Occipital lobe (tissue), 2 donors: Measurements from ENCODE around the gene AFTPH. TPM values are rescaled to one million over a fixed set of nuclear protein-coding genes. Genes with fewer than 3 reads are reported as not detected.
"Not testable (repeated sequence)": the region's sequence is repeated elsewhere in the genome, so short reads cannot be mapped to it uniquely, and the experiment has no call there.

Source experiments
- DNase-seq: peaks from one replicate; lab custom pipeline; 2025; lab: John Stamatoyannopoulos, UW
- total RNA-seq: library from RNA; depleted of rRNA; stranded (reverse); fragments of >200 nt; gene quantifications from one replicate; pipeline ENCODE4 v1.2.3, GENCODE V29; 2014

The AFTPH gene
- total RNA-seq, 1 donor from 2014 or later, result 99.5 TPM

GRCh38 chr2:64493788-64494187 is 30.3 kb upstream of the AFTPH start:
- DNase-seq, result no peak

DNA sequence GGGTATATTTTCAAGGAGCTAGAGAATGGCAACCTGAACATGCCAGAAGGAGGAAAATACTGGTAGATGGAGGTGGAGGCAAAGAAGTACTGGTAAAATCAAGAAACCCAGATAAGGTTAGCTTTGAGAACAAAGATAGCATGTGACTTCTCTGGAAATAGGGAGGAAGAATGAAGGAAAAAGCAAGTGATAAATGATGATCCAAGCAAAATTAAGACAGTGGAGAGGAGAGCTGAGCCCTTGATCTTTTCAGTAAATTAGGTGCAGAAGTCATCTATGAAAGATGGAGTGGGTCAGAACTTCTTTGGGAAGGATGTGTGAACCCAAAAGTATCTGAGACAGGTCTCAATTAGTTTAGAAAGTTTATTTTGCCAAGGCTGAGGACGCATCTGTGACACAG is 25.7 kb upstream of the AFTPH start:
- no peak for DNase-seq

DNA sequence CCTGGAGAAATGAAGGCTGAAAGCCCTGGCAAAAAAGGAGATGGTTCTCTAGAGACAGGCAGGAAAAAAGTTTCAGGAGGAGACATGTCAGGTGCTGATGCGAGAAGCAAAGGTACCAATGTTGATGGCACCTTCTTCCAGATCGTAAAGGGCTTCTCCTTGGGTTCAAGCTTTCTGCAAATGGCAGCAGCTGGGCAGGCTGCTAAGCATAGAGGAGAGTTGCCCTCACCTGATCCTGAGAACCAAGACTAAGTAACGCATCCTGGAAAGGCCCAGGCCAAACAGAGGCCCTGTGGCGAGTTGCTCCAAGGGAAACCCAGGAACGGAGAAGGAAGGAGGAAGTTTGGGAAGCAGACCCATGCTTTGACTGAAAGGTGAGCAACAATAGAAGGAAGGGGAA is 23.6 kb upstream of the AFTPH start:
- DNase-seq, result no peak

DNA sequence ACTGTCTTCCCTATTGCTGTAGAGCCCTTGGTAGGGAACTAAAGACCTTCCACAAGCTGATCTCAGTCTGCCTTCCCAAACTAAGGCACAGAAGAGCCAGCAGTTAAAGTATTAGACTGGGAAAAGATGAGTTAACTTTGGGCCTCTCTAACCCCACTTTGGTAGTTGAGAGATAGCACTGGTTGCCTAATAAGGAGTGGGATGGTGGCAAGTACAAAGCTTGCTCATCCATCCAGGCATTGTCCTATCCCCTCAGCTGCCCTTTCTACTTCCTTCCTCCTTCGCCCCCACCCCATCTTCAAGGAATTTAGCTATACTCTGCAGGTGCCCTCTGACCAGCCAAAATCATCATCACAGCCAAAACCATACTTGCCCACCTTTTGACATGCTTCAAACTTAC is 22.2 kb upstream of the AFTPH start:
- DNase-seq, result no peak

- no peak for DNase-seq
Observed at GRCh38 chr2:64502860-64503259, 21.3 kb upstream of the AFTPH start.

- DNase-seq, result no peak
Observed at GRCh38 chr2:64504774-64505720, 19.1 kb upstream of the AFTPH start.

DNA sequence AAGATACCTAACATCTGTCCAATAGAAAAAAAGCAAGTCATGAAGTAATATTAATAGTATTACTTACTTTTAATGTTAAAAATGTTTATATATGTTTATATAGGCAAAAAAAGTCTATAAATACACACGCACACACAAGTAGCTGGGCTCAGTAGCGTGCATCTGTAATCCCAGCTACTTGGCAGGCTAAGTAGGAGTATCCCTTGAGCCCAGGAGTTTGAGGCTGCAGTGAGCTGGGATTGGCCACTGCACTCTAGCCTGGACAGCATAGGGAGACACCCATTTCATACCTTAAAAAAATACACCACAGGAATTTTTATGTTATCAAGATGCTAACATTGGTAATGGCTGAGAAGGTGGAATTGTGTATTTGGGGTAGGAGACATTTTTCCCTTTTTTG is 17.4 kb upstream of the AFTPH start:
- DNase-seq, result no peak

GRCh38 chr2:64514008-64514407 is 10.1 kb upstream of the AFTPH start:
- DNase-seq, result no peak

DNA sequence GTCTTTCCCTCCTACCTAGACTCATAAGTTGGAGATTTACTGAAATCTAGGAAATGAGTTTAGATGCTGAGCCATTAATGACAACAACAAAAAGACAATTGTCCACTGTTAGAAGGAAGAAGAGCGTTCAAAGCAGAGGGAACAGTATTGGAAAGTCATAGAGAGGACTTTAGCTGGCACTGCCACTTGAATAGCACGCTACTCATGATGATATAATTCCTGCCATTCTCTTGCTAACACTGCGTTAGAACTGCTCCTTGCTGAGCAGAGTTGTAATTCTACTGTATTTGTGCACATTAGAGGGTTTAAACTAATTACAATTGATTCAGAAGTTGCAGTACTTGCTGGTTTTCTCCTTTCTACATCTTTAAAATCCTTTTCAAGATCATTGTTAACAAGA is 9.0 kb upstream of the AFTPH start:
- no peak for DNase-seq

GRCh38 chr2:64516651-64517510 is 7.2 kb upstream of the AFTPH start:
- DNase-seq, result no peak

DNA sequence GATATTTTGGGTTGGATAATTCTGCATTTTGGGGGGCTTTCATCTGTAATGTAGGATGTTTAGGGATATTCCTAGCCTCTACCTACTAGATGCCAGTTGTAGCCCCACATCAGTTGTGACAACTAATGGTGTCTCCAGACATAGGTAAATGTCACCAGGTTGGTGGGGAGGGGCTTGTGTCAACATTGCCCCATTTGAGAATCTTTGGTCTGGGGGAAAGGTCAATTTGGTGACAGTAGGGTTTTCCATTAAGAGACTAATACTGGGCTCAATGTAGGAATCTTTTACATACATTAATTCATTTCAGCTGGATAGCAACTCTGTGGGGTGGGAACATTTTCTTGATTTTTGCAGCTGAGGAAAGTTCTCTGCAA is 6.6 kb upstream of the AFTPH start:
- DNase-seq, result no peak

GRCh38 chr2:64522843-64523428 is 1.2 kb upstream of the AFTPH start:
- DNase-seq, result peak; percentile 27

DNA sequence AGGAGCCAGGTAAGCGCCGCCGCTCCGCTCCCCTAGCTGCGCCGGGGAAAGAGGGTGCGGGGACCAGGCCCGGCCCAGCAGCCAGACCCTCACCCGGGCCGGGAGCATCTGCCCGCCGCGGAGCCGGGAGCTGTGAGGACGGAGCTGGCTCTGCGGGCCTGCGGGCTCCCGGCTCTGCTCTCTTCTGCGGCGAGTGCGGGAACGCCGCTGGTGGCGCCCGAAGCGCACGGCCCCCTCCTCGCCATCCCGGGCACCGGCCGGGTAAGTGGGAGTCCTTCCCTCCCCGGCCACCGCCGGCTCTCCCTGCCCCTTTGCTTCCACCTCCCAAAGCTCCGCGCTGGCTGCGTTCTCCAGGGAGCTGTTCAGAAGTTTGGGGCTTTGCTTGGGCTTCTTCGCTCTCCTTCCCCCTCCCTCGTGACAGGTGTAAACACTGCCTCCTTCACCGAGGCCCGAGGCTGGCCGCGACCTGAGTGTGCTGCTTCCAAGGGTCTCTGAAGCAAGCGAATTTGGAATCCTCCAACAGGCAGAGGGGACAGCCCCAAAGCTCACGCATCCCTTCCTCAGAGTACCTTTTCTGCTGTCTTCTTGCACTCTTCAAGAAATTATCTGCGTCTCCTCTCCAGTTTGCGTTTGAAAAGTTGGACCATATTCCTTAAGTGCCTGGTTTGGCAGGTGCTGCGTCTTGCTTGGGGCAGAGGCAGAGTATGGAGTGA is 632 bp downstream of the AFTPH start:
- DNase-seq, result peak; percentile 15

- no peak for DNase-seq
Observed at GRCh38 chr2:64525317-64525613, 1.1 kb downstream of the AFTPH start.

GRCh38 chr2:64526034-64526433 is 1.9 kb downstream of the AFTPH start:
- DNase-seq, result no peak

- DNase-seq, result not testable (repeated sequence)
Observed at GRCh38 chr2:64530946-64531345, 6.8 kb downstream of the AFTPH start.

DNA sequence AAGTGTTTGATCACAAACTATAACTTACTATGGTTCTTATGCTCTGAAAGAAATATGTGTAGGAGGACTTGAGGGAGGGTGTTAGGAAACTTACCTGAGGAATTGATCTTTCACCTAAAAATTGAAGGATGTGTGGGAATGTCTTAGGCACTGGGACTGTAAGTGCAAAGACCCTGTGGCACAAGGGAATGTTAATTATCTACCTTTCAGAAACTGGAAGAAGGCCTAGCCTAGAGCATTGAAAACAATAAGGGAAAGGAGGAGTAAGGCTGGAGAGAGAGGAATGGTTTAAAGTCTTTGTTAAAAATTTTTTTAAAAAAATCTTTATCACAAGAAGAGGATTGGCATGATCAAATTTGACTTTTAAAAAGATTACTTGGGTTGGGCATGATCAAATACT is 7.9 kb downstream of the AFTPH start:
- no peak for DNase-seq

GRCh38 chr2:64533882-64534281 is 9.8 kb downstream of the AFTPH start:
- no peak for DNase-seq

GRCh38 chr2:64534363-64534762 is 10.2 kb downstream of the AFTPH start:
- DNase-seq, result no peak

GRCh38 chr2:64535024-64535423 is 10.9 kb downstream of the AFTPH start:
- DNase-seq, result no peak

GRCh38 chr2:64537991-64538390 is 13.9 kb downstream of the AFTPH start:
- no peak for DNase-seq
